Measurements from ENCODE around the gene GLE1.
A peak's percentile ranks its signal among the peaks of the same experiment; 100 is the strongest.

GLE1 gene

GRCh38 chr9:128540634-128541360, 36.3 kb downstream of the GLE1 start:
- DNase-seq, result no peak
- in situ Hi-C loops (cut with HindIII; ENCODE audit: low pct_ligation_motif_present, low pct_unique_long_range_greater_than_20kb, low sequenced_read_pairs), result no loop called here

GRCh38 chr9:128546504-128546903, 42.0 kb downstream of the GLE1 start:
- in situ Hi-C loops (cut with HindIII; ENCODE audit: low pct_ligation_motif_present, low pct_unique_long_range_greater_than_20kb, low sequenced_read_pairs), result no loop called here

GRCh38 chr9:128548876-128549275, 44.4 kb downstream of the GLE1 start:
- DNase-seq, result no peak
- in situ Hi-C loops (cut with HindIII; ENCODE audit: low pct_ligation_motif_present, low pct_unique_long_range_greater_than_20kb, low sequenced_read_pairs), result no loop called here

More at GRCh38 chr9:128546504-128546903, 42.0 kb downstream of the GLE1 start:
- no peak for DNase-seq

- in situ Hi-C loops (cut with HindIII; ENCODE audit: low pct_ligation_motif_present, low pct_unique_long_range_greater_than_20kb, low sequenced_read_pairs), result no loop called here
- no peak for DNase-seq
These were observed 45.7 kb downstream of the GLE1 start for GRCh38 chr9:128550226-128550625.

- in situ Hi-C loops (cut with HindIII; ENCODE audit: low pct_ligation_motif_present, low pct_unique_long_range_greater_than_20kb, low sequenced_read_pairs), result no loop called here
- peak; percentile 5 for DNase-seq
These were observed 46.5 kb downstream of the GLE1 start for GRCh38 chr9:128550770-128551656.

GRCh38 chr9:128551657-128552152, 47.2 kb downstream of the GLE1 start:
- no peak for DNase-seq
- in situ Hi-C loops (cut with HindIII; ENCODE audit: low pct_ligation_motif_present, low pct_unique_long_range_greater_than_20kb, low sequenced_read_pairs), result no loop called here

GRCh38 chr9:128552153-128552743, 47.7 kb downstream of the GLE1 start, which contains the start of gene SPTAN1:
SPTAN1 (plus strand) TSS chr9:128552587; CDS start chr9:128566741, 14,154 bp downstream.
- in situ Hi-C loops (cut with HindIII; ENCODE audit: low pct_ligation_motif_present, low pct_unique_long_range_greater_than_20kb, low sequenced_read_pairs), result no loop called here

GRCh38 chr9:128552744-128553440, 48.4 kb downstream of the GLE1 start:
- in situ Hi-C loops (cut with HindIII; ENCODE audit: low pct_ligation_motif_present, low pct_unique_long_range_greater_than_20kb, low sequenced_read_pairs), result no loop called here
- DNase-seq, result peak; percentile 43

More at GRCh38 chr9:128552153-128552743, 47.7 kb downstream of the GLE1 start, which contains the start of gene SPTAN1:
- peak; percentile 87 for DNase-seq

- DNase-seq, result peak; percentile 29
These were observed 49.2 kb downstream of the GLE1 start for GRCh38 chr9:128553728-128554127.

GRCh38 chr9:128554155-128554862, 49.8 kb downstream of the GLE1 start:
- in situ Hi-C loops (cut with HindIII; ENCODE audit: low pct_ligation_motif_present, low pct_unique_long_range_greater_than_20kb, low sequenced_read_pairs), result no loop called here
- peak; percentile 88 for DNase-seq

More at GRCh38 chr9:128553728-128554127, 49.2 kb downstream of the GLE1 start:
- in situ Hi-C loops (cut with HindIII; ENCODE audit: low pct_ligation_motif_present, low pct_unique_long_range_greater_than_20kb, low sequenced_read_pairs), result no loop called here

GRCh38 chr9:128555180-128555721, 50.7 kb downstream of the GLE1 start:
- DNase-seq, result peak; percentile 79
- in situ Hi-C loops (cut with HindIII; ENCODE audit: low pct_ligation_motif_present, low pct_unique_long_range_greater_than_20kb, low sequenced_read_pairs), result no loop called here

- in situ Hi-C loops (cut with HindIII; ENCODE audit: low pct_ligation_motif_present, low pct_unique_long_range_greater_than_20kb, low sequenced_read_pairs), result no loop called here
- no peak for DNase-seq
These were observed 51.8 kb downstream of the GLE1 start for GRCh38 chr9:128556276-128556675.

GRCh38 chr9:128556926-128557634, 52.6 kb downstream of the GLE1 start:
- in situ Hi-C loops (cut with HindIII; ENCODE audit: low pct_ligation_motif_present, low pct_unique_long_range_greater_than_20kb, low sequenced_read_pairs), result no loop called here
- DNase-seq, result no peak

GRCh38 chr9:128558431-128559310, 54.2 kb downstream of the GLE1 start:
- DNase-seq, result peak; percentile 75
- in situ Hi-C loops (cut with HindIII; ENCODE audit: low pct_ligation_motif_present, low pct_unique_long_range_greater_than_20kb, low sequenced_read_pairs), result no loop called here

- DNase-seq, result no peak
- in situ Hi-C loops (cut with HindIII; ENCODE audit: low pct_ligation_motif_present, low pct_unique_long_range_greater_than_20kb, low sequenced_read_pairs), result no loop called here
These were observed 61.1 kb downstream of the GLE1 start for GRCh38 chr9:128565578-128565977.

GRCh38 chr9:128568470-128569078, 64.1 kb downstream of the GLE1 start:
- no peak for DNase-seq
- in situ Hi-C loops (cut with HindIII; ENCODE audit: low pct_ligation_motif_present, low pct_unique_long_range_greater_than_20kb, low sequenced_read_pairs), result no loop called here
